Motor neuron (in vitro differentiated cells): Measurements from ENCODE around the gene NQO1. TPM values are rescaled to one million over a fixed set of nuclear protein-coding genes. Genes with fewer than 3 reads are reported as not detected.
A peak's percentile ranks its signal among the peaks of the same experiment; 100 is the strongest.
"Not testable (repeated sequence)": the region's sequence is repeated elsewhere in the genome, so short reads cannot be mapped to it uniquely, and the experiment has no call there.

Experiments
- ATAC-seq, 8 experiments: fragments of 200-7000 bp; cut with Tn5 transposase; replicated peaks in 6 of 8; 2 replicates each; pipeline ENCODE4 v1.8.0; 2021; ENCODE audit warnings: mild to moderate bottlenecking in 8 of 8, moderate library complexity in 8 of 8
- H3K27ac ChIP-seq, 2 donors: fragments of 250-450 bp; sonication (Bioruptor Pico); 2 replicates each; pipeline ENCODE4 v1.9.0; 2021; ENCODE audit warnings: antibody characterized with exemption in 2 of 2, mild to moderate bottlenecking in 2 of 2, moderate library complexity in 1 of 2
- H3K4me1 ChIP-seq, 2 donors: fragments of 250-450 bp; sonication (Bioruptor Pico); replicated peaks in 1 of 2; 2 replicates each; pipeline ENCODE4 v1.6.1; 2021; ENCODE audit warnings: antibody characterized with exemption in 2 of 2, mild to moderate bottlenecking in 2 of 2, moderate library complexity in 1 of 2
- H3K4me3 ChIP-seq, 5 donors: fragments of 250-450 bp; sonication (Bioruptor Pico); 2 replicates each; pipeline ENCODE4 v1.9.0; 2021; ENCODE audit warnings: antibody characterized with exemption in 5 of 5, mild to moderate bottlenecking in 5 of 5, moderate library complexity in 4 of 5
- WGBS, 10 experiments: fragments of 450-650 bp; shearing (Covaris generic); methylation state at CpG; one replicate each; pipeline ENCODE4 v1.0.0; 2022; 5-methylcytosine and 5-hydroxymethylcytosine counted together
- in situ Hi-C, 9 experiments: fragments of 400-800 bp; cut with MboI; loops; one replicate each; pipeline ENCODE4 v1.15.0; 2021; ENCODE audit warnings: low sequenced_read_pairs in 9 of 9, low pct_unique_long_range_greater_than_20kb in 2 of 9; ENCODE audit not compliant: unreplicated experiment in 9 of 9
- total RNA-seq, 8 experiments: library from RNA; unstranded; fragments of 300-600 nt; gene quantifications; 2 replicates each; pipeline versions ENCODE4 v1.2.3 to v1.2.4, GENCODE V29; 2022

Gene NQO1
- total RNA-seq, 8 experiments from 2014 or later: 4.1 to 120 (median 32.6) TPM

GRCh38 chr16:69732101-69732500, 5.7 kb upstream of the NQO1 start:
- in situ Hi-C loops: loop anchor here in 1 of 9 experiments (25.0 kb wide), 1 partner anchor 320 kb away; the partner anchor contains the start of gene CYB5B
- Histone ChIP-seq H3K4me1 (peaks cover 0 to 5% of the 10 kb centered on the region in 2 donors), H3K27ac (no peak overlapping the region), H3K4me3 (no peak overlapping the region)
- 67 to 100% (median 93%) methylated on average over 1 to 5 of the region's 6 CpGs; no CpG with 5 or more reads in 1 of the 10 experiments for WGBS, 10 experiments
- ATAC-seq: no peak

- not testable (repeated sequence) for H3K4me3 ChIP-seq, H3K4me1 ChIP-seq, H3K27ac ChIP-seq, ATAC-seq
- 89 to 100% (median 100%) methylated on average over 1 to 4 of the region's 5 CpGs; no CpG with 5 or more reads in 1 of the 10 experiments for WGBS, 10 experiments
- in situ Hi-C loops: loop anchor here in 1 of 9 experiments (25.0 kb wide), 1 partner anchor 319 kb away; the partner anchor contains the start of gene CYB5B
These were observed 4.9 kb upstream of the NQO1 start for GRCh38 chr16:69731280-69731679.

GRCh38 chr16:69729030-69729429, 2.7 kb upstream of the NQO1 start:
- not testable (repeated sequence) for H3K4me3 ChIP-seq, ATAC-seq, H3K27ac ChIP-seq
- whole genome bisulfite sequencing, 10 experiments: 90 to 100% (median 100%) methylated on average over 1 to 3 of the region's 4 CpGs; no CpG with 5 or more reads in 2 of the 10 experiments
- in situ Hi-C loops: loop anchor here in 1 of 9 experiments (25.0 kb wide), 1 partner anchor 317 kb away; the partner anchor contains the start of gene CYB5B
- peaks cover 4 to 13% of the 10 kb centered on the region in 2 donors for H3K4me1 ChIP-seq

- Histone ChIP-seq H3K4me3 (no peak overlapping the region), H3K27ac (no peak overlapping the region), H3K4me1 (peaks cover 4 to 13% of the 10 kb centered on the region in 2 donors)
- WGBS, 10 experiments: 78 to 100% (median 92%) methylated on average over 2 to 5 of the region's 5 CpGs; no CpG with 5 or more reads in 2 of the 10 experiments
- in situ Hi-C loops: loop anchor here in 1 of 9 experiments (25.0 kb wide), 1 partner anchor 316 kb away; the partner anchor contains the start of gene CYB5B
- no peak for ATAC-seq
These were observed 1.5 kb upstream of the NQO1 start for GRCh38 chr16:69727916-69728270.

- Histone ChIP-seq H3K27ac (peak overlapping the region in 1 of 2 donors; percentile 69), H3K4me1 (peaks cover 4 to 13% of the 10 kb centered on the region in 2 donors), H3K4me3 (peak overlapping the region; percentile 36 to 52 (median 37))
- WGBS, 10 experiments: 37 to 92% (median 68%) methylated on average over 2 to 23 of the region's 32 CpGs; no CpG with 5 or more reads in 1 of the 10 experiments
- no peak for ATAC-seq
- in situ Hi-C loops: loop anchor here in 1 of 9 experiments (25.0 kb wide), 1 partner anchor 313 kb away; the partner anchor contains the start of gene CYB5B
These were observed 664 bp downstream of the NQO1 start for GRCh38 chr16:69725480-69726312.

- peaks cover 4 to 13% of the 10 kb centered on the region in 2 donors for H3K4me1 ChIP-seq
- H3K4me3 ChIP-seq: no peak overlapping the region
- 20 to 83% (median 70%) methylated on average over 1 to 5 of the region's 6 CpGs; no CpG with 5 or more reads in 3 of the 10 experiments for WGBS, 10 experiments
- no peak overlapping the region for H3K27ac ChIP-seq
- in situ Hi-C loops: loop anchor here in 1 of 9 experiments (25.0 kb wide), 1 partner anchor 313 kb away; the partner anchor contains the start of gene CYB5B
- ATAC-seq: no peak
These were observed 1.3 kb downstream of the NQO1 start for GRCh38 chr16:69724981-69725479.

- Histone ChIP-seq H3K4me3 (no peak overlapping the region), H3K4me1 (peaks cover 4 to 13% of the 10 kb centered on the region in 2 donors), H3K27ac (no peak overlapping the region)
- 67 to 100% (median 88%) methylated on average over 1 to 2 of the region's 2 CpGs; no CpG with 5 or more reads in 6 of the 10 experiments for WGBS, 10 experiments
- ATAC-seq: no peak
- in situ Hi-C loops: no loop called here
These were observed 1.9 kb downstream of the NQO1 start for GRCh38 chr16:69724414-69724873.

- in situ Hi-C loops: no loop called here
- Histone ChIP-seq H3K27ac (no peak overlapping the region), H3K4me3 (no peak overlapping the region), H3K4me1 (peaks cover 4 to 5% of the 10 kb centered on the region in 2 donors)
- no peak for ATAC-seq
- WGBS, 10 experiments: 83 to 100% (median 94%) methylated on average over 1 to 4 of the region's 6 CpGs; no CpG with 5 or more reads in 2 of the 10 experiments
These were observed 4.9 kb downstream of the NQO1 start for GRCh38 chr16:69721441-69721957.

GRCh38 chr16:69720822-69721430, 5.4 kb downstream of the NQO1 start:
- ATAC-seq: no peak
- no peak overlapping the region for H3K27ac ChIP-seq
- 80 to 100% (median 94%) methylated on average over 1 to 6 of the region's 10 CpGs; no CpG with 5 or more reads in 3 of the 10 experiments for WGBS, 10 experiments
- peaks cover 1 to 3% of the 10 kb centered on the region in 2 donors for H3K4me1 ChIP-seq
- no peak overlapping the region for H3K4me3 ChIP-seq
- in situ Hi-C loops: no loop called here

GRCh38 chr16:69718111-69718764, 8.1 kb downstream of the NQO1 start:
- Histone ChIP-seq H3K27ac (no peak overlapping the region), H3K4me3 (no peak overlapping the region), H3K4me1 (no peaks in the 10 kb centered on the region)
- in situ Hi-C loops: no loop called here
- 60 to 100% (median 92%) methylated on average over 1 to 6 of the region's 10 CpGs; no CpG with 5 or more reads in 1 of the 10 experiments for WGBS, 10 experiments
- ATAC-seq: no peak

- in situ Hi-C loops: no loop called here
- no peak for ATAC-seq
- WGBS, 10 experiments: 72 to 97% (median 86%) methylated on average over 1 to 6 of the region's 6 CpGs
These were observed 9.3 kb downstream of the NQO1 start for GRCh38 chr16:69717066-69717465.

GRCh38 chr16:69712914-69713581, 13.3 kb downstream of the NQO1 start:
- 80 to 100% (median 95%) methylated on average over 1 to 8 of the region's 9 CpGs for WGBS, 10 experiments
- Histone ChIP-seq H3K27ac (no peak overlapping the region), H3K4me1 (no peaks in the 10 kb centered on the region), H3K4me3 (no peak overlapping the region)
- ATAC-seq: peak in 2 of 8 experiments; percentile 13 to 54
- in situ Hi-C loops: no loop called here

More at GRCh38 chr16:69717066-69717465, 9.3 kb downstream of the NQO1 start:
- no peak overlapping the region for H3K27ac ChIP-seq
- no peaks in the 10 kb centered on the region for H3K4me1 ChIP-seq
- H3K4me3 ChIP-seq: no peak overlapping the region
